Smooth muscle cell (in vitro differentiated cells): ENCODE results near the gene OMP. TPM values are rescaled to one million over a fixed set of nuclear protein-coding genes. Genes with fewer than 3 reads are reported as not detected.

Experiments used
- DNase-seq: peaks from one replicate; lab custom pipeline; 2025; ENCODE audit not compliant: unreplicated experiment; lab: John Stamatoyannopoulos, UW
- H2AFZ ChIP-seq: fragments of 200-600 bp; sonication (generic); 2 replicates; pipeline ENCODE4 v1.6.0; 2016; ENCODE audit warnings: antibody characterized with exemption, low read depth, mild to moderate bottlenecking
- H3F3A ChIP-seq: fragments of 200-600 bp; sonication (generic); 2 replicates; pipeline ENCODE4 v1.6.0; 2017; ENCODE audit warnings: antibody characterized with exemption, low read depth
- H3K27ac ChIP-seq: fragments of 200-600 bp; sonication (generic); 2 replicates; pipeline ENCODE4 v1.5.1; 2016; ENCODE audit warnings: low read depth, mild to moderate bottlenecking
- H3K27me3 ChIP-seq: fragments of 200-600 bp; sonication (generic); 2 replicates; pipeline ENCODE4 v1.6.1; 2016; ENCODE audit warnings: low read depth, mild to moderate bottlenecking
- H3K36me3 ChIP-seq: fragments of 200-600 bp; sonication (generic); 2 replicates; pipeline ENCODE4 v1.5.1; 2016; ENCODE audit warnings: low read depth
- H3K4me1 ChIP-seq: fragments of 200-600 bp; sonication (generic); 2 replicates; pipeline ENCODE4 v1.5.1; 2016; ENCODE audit warnings: low read depth
- H3K4me2 ChIP-seq: fragments of 200-600 bp; sonication (generic); 2 replicates; pipeline ENCODE4 v1.6.0; 2016; ENCODE audit warnings: mild to moderate bottlenecking
- H3K4me3 ChIP-seq: fragments of 200-600 bp; sonication (generic); 2 replicates; pipeline ENCODE4 v1.5.1; 2016; ENCODE audit warnings: mild to moderate bottlenecking
- H3K79me2 ChIP-seq: fragments of 200-600 bp; sonication (generic); 2 replicates; pipeline ENCODE4 v1.6.0; 2016; ENCODE audit warnings: low read depth, mild to moderate bottlenecking
- H3K9ac ChIP-seq: fragments of 200-600 bp; sonication (generic); 2 replicates; pipeline ENCODE4 v1.6.0; 2016; ENCODE audit warnings: low read depth
- H3K9me3 ChIP-seq: fragments of 200-600 bp; sonication (generic); replicated peaks from 2 replicates; pipeline ENCODE4 v1.5.1; 2016; ENCODE audit warnings: low read depth
- H4K20me1 ChIP-seq: fragments of 200-600 bp; sonication (generic); 2 replicates; pipeline ENCODE4 v1.6.0; 2016; ENCODE audit warnings: low read depth
- CTCF ChIP-seq: fragments of 200-600 bp; sonication (generic); IDR thresholded peaks from 2 replicates; pipeline ENCODE4 v1.5.1; 2017; ENCODE audit warnings: borderline replicate concordance, mild to moderate bottlenecking, antibody characterized with exemption; ENCODE audit not compliant: insufficient read depth, poor library complexity, severe bottlenecking
- WGBS: methylation state at CpG from one replicate; pipeline ENCODE4 v1.1.7; 2016; ENCODE audit warnings: low lambda C conversion rate; 5-methylcytosine and 5-hydroxymethylcytosine counted together
- polyA plus RNA-seq: library from polyadenylated mRNA; unstranded; fragments of >200 nt; fragmentation: Nextera tagmentation; extraction: Ambion mirVana; gene quantifications from 2 replicates; pipeline ENCODE4 v1.2.1, GENCODE V29; 2016
- total RNA-seq: library from RNA; depleted of rRNA; stranded (reverse); fragments of >200 nt; gene quantifications from 2 replicates; pipeline ENCODE4 v1.2.3, GENCODE V29; 2014

The OMP gene
- total and polyA plus RNA-seq, 2 experiments from 2014 or later: not detected

- Histone ChIP-seq H3K4me2 (no peak overlapping the region), H3K27me3 (no peaks in the 10 kb centered on the region), H3K27ac (no peak overlapping the region), H3K9ac (no peak overlapping the region), H3K4me3 (no peak overlapping the region), H3F3A (no peaks in the 10 kb centered on the region), H3K4me1 (no peaks in the 10 kb centered on the region), H3K36me3 (no peaks in the 10 kb centered on the region), H3K9me3 (no peaks in the 10 kb centered on the region), H2AFZ (no peak overlapping the region), H3K79me2 (no peaks in the 10 kb centered on the region), H4K20me1 (no peaks in the 10 kb centered on the region)
- 99% methylated on average over 19 of the region's 19 CpGs for WGBS
- TF ChIP-seq CTCF: no peak
- no peak for DNase-seq
Observed at GRCh38 chr11:77120571-77120970, 17.9 kb downstream of the OMP start.

GRCh38 chr11:77121096-77121640, 18.5 kb downstream of the OMP start:
- Histone ChIP-seq H3K4me3 (no peak overlapping the region), H4K20me1 (no peaks in the 10 kb centered on the region), H3K79me2 (no peaks in the 10 kb centered on the region), H3K27ac (no peak overlapping the region), H3K27me3 (no peaks in the 10 kb centered on the region), H3F3A (no peaks in the 10 kb centered on the region), H3K4me1 (no peaks in the 10 kb centered on the region), H3K4me2 (no peak overlapping the region), H3K9ac (no peak overlapping the region), H3K36me3 (no peaks in the 10 kb centered on the region), H2AFZ (no peak overlapping the region), H3K9me3 (no peaks in the 10 kb centered on the region)
- DNase-seq: no peak
- 93% methylated on average over 10 of the region's 10 CpGs for WGBS
- TF ChIP-seq CTCF: no peak

GRCh38 chr11:77121876-77122575, 19.4 kb downstream of the OMP start:
- Histone ChIP-seq H2AFZ (no peak overlapping the region), H3K9me3 (no peaks in the 10 kb centered on the region), H4K20me1 (no peaks in the 10 kb centered on the region), H3K4me2 (no peak overlapping the region), H3K4me3 (no peak overlapping the region), H3K36me3 (no peaks in the 10 kb centered on the region), H3K9ac (no peak overlapping the region), H3K4me1 (no peaks in the 10 kb centered on the region), H3K79me2 (no peaks in the 10 kb centered on the region), H3K27ac (no peak overlapping the region), H3F3A (no peaks in the 10 kb centered on the region), H3K27me3 (no peaks in the 10 kb centered on the region)
- WGBS: 96% methylated on average over 8 of the region's 8 CpGs
- no peak for DNase-seq
- no peak for TF ChIP-seq CTCF

- Histone ChIP-seq H2AFZ (no peak overlapping the region), H3K4me3 (no peak overlapping the region), H3K27ac (no peak overlapping the region), H3K36me3 (no peaks in the 10 kb centered on the region), H4K20me1 (no peaks in the 10 kb centered on the region), H3F3A (no peaks in the 10 kb centered on the region), H3K27me3 (no peaks in the 10 kb centered on the region), H3K4me1 (no peaks in the 10 kb centered on the region), H3K79me2 (no peaks in the 10 kb centered on the region), H3K9me3 (no peaks in the 10 kb centered on the region), H3K9ac (no peak overlapping the region), H3K4me2 (no peak overlapping the region)
- TF ChIP-seq CTCF: no peak
- DNase-seq: no peak
- WGBS: 97% methylated on average over 7 of the region's 7 CpGs
Observed at GRCh38 chr11:77122576-77123212, 20.1 kb downstream of the OMP start.
